ENCODE data around the gene DAGLB. TPM values are rescaled to one million over a fixed set of nuclear protein-coding genes. Genes with fewer than 3 reads are reported as not detected.

DAGLB gene
- total RNA-seq, 1 experiment from 2014 or later, result 33.6 TPM

- TF ChIP-seq, protein P1, sequence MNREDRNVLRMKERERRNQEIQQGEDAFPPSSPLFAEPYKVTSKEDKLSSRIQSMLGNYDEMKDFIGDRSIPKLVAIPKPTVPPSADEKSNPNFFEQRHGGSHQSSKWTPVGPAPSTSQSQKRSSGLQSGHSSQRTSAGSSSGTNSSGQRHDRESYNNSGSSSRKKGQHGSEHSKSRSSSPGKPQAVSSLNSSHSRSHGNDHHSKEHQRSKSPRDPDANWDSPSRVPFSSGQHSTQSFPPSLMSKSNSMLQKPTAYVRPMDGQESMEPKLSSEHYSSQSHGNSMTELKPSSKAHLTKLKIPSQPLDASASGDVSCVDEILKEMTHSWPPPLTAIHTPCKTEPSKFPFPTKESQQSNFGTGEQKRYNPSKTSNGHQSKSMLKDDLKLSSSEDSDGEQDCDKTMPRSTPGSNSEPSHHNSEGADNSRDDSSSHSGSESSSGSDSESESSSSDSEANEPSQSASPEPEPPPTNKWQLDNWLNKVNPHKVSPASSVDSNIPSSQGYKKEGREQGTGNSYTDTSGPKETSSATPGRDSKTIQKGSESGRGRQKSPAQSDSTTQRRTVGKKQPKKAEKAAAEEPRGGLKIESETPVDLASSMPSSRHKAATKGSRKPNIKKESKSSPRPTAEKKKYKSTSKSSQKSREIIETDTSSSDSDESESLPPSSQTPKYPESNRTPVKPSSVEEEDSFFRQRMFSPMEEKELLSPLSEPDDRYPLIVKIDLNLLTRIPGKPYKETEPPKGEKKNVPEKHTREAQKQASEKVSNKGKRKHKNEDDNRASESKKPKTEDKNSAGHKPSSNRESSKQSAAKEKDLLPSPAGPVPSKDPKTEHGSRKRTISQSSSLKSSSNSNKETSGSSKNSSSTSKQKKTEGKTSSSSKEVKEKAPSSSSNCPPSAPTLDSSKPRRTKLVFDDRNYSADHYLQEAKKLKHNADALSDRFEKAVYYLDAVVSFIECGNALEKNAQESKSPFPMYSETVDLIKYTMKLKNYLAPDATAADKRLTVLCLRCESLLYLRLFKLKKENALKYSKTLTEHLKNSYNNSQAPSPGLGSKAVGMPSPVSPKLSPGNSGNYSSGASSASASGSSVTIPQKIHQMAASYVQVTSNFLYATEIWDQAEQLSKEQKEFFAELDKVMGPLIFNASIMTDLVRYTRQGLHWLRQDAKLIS (CRISPR knock-in tag; IDR thresholded peaks at IDR 0.05; ENCODE audit: borderline replicate concordance), result no peak
- TF ChIP-seq, protein P2, sequence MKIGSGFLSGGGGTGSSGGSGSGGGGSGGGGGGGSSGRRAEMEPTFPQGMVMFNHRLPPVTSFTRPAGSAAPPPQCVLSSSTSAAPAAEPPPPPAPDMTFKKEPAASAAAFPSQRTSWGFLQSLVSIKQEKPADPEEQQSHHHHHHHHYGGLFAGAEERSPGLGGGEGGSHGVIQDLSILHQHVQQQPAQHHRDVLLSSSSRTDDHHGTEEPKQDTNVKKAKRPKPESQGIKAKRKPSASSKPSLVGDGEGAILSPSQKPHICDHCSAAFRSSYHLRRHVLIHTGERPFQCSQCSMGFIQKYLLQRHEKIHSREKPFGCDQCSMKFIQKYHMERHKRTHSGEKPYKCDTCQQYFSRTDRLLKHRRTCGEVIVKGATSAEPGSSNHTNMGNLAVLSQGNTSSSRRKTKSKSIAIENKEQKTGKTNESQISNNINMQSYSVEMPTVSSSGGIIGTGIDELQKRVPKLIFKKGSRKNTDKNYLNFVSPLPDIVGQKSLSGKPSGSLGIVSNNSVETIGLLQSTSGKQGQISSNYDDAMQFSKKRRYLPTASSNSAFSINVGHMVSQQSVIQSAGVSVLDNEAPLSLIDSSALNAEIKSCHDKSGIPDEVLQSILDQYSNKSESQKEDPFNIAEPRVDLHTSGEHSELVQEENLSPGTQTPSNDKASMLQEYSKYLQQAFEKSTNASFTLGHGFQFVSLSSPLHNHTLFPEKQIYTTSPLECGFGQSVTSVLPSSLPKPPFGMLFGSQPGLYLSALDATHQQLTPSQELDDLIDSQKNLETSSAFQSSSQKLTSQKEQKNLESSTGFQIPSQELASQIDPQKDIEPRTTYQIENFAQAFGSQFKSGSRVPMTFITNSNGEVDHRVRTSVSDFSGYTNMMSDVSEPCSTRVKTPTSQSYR (CRISPR knock-in tag; IDR thresholded peaks at IDR 0.05), result no peak
- TF ChIP-seq, protein P3, sequence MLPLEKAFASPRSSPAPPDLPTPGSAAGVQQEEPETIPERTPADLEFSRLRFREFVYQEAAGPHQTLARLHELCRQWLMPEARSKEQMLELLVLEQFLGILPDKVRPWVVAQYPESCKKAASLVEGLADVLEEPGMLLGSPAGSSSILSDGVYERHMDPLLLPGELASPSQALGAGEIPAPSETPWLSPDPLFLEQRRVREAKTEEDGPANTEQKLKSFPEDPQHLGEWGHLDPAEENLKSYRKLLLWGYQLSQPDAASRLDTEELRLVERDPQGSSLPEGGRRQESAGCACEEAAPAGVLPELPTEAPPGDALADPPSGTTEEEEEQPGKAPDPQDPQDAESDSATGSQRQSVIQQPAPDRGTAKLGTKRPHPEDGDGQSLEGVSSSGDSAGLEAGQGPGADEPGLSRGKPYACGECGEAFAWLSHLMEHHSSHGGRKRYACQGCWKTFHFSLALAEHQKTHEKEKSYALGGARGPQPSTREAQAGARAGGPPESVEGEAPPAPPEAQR (CRISPR knock-in tag; IDR thresholded peaks at IDR 0.05), result no peak
- TF ChIP-seq TP53 (CRISPR knock-in tag; IDR thresholded peaks at IDR 0.05) (no peak), ZNF512 (CRISPR knock-in tag; IDR thresholded peaks at IDR 0.05; ENCODE audit: borderline replicate concordance) (no peak), ZNF263 (CRISPR knock-in tag; IDR thresholded peaks at IDR 0.05; ENCODE audit: low read depth) (no peak), MXD4 (CRISPR knock-in tag; IDR thresholded peaks at IDR 0.05; ENCODE audit: borderline replicate concordance) (no peak)
Measured at GRCh38 chr7:6496842-6497636, 49.3 kb upstream of the DAGLB start (continued).

DNA sequence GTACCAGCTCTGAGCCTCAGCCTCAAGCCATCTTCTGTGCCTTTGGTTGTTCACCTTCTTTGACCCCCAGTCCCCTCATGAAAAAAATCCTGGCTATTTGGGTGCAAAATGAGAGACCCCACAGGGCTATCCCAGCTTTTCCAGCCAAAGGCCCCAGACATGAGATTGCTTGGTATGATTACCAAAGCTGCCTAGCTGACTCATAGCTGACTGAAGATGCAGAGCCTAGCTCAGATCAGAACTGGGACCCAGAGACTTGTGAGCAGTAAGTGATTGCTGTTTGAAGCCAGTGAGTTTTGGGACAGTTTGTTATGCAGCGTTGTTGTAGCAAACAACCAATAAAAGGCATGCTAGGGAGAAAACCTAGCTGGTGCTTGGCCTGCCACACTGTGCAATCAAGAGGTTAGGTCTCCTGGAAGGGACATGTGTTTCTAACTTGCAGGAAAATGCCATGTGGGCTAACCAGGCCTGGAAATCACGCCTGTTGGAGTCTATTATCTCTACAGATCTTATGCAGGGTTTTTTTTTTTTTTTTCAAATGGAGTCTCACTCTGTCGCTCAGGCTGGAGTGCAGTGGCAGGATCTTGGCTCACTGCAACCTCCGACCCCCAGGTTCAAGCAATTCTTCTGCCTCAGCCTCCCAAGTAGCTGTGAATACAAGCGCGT lies 48.0 kb upstream of the DAGLB start:
- ChIA-PET POLR2A (no interaction called here), CTCF (interaction anchor here (0.7 kb wide), 1 partner anchor 94 kb away, joined by 4 read pairs; the partner anchor contains the start of gene INTS15)
- no peaks in the 10 kb centered on the region for H3K36me3 Mint-ChIP-seq
- ATAC-seq, result no peak
- H3K4me1 Mint-ChIP-seq, result no peaks in the 10 kb centered on the region
- H3K27ac Mint-ChIP-seq, result no peak overlapping the region
- no peak overlapping the region for H3K4me3 Mint-ChIP-seq
- H3K9me3 Mint-ChIP-seq, result no peaks in the 10 kb centered on the region
- H3K27me3 Mint-ChIP-seq (ENCODE audit: low read depth), result peaks cover 3% of the 10 kb centered on the region; the same call in 1 of the 2 replicates
- no peak for DNase-seq (ENCODE audit: low spot score)
- TF ChIP-seq GTF2I (CRISPR knock-in tag; conservative IDR thresholded peaks at IDR 0.05), result no peak
- TF ChIP-seq, protein P4, sequence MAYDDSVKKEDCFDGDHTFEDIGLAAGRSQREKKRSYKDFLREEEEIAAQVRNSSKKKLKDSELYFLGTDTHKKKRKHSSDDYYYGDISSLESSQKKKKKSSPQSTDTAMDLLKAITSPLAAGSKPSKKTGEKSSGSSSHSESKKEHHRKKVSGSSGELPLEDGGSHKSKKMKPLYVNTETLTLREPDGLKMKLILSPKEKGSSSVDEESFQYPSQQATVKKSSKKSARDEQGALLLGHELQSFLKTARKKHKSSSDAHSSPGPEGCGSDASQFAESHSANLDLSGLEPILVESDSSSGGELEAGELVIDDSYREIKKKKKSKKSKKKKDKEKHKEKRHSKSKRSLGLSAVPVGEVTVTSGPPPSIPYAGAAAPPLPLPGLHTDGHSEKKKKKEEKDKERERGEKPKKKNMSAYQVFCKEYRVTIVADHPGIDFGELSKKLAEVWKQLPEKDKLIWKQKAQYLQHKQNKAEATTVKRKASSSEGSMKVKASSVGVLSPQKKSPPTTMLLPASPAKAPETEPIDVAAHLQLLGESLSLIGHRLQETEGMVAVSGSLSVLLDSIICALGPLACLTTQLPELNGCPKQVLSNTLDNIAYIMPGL (CRISPR knock-in tag; IDR thresholded peaks at IDR 0.05), result no peak
- no peak for TF ChIP-seq ZNF263 (CRISPR knock-in tag; IDR thresholded peaks at IDR 0.05; ENCODE audit: low read depth)
- no peak for TF ChIP-seq NFATC4 (CRISPR knock-in tag; IDR thresholded peaks at IDR 0.05)
- TF ChIP-seq ESRRA (CRISPR knock-in tag; IDR thresholded peaks at IDR 0.05; ENCODE audit: borderline replicate concordance), result no peak
- TF ChIP-seq MAX (CRISPR knock-in tag; IDR thresholded peaks at IDR 0.05), result no peak
- TF ChIP-seq ZNF512 (CRISPR knock-in tag; IDR thresholded peaks at IDR 0.05; ENCODE audit: borderline replicate concordance), result no peak
- no peak for TF ChIP-seq USF1 (CRISPR knock-in tag; IDR thresholded peaks at IDR 0.05)
- TF ChIP-seq, protein P2 (CRISPR knock-in tag; IDR thresholded peaks at IDR 0.05), result no peak
